Skin epidermis (tissue), 12 donors: ENCODE results near the gene TAGLN.

Source experiments
- H3K27ac ChIP-seq, 21 experiments: fragments of 200-600 bp; sonication (generic) in 11 of 21; one replicate each; pipeline ENCODE4 v1.5.0; 2020; ENCODE audit warnings: mild to moderate bottlenecking in 3 of 21, inconsistent platforms in 2 of 21, moderate library complexity in 2 of 21
- H3K4me3 ChIP-seq, 7 experiments: fragments of 200-600 bp; sonication (generic) in 2 of 7; one replicate each; pipeline ENCODE4 v1.5.0; 2020; ENCODE audit warnings: inconsistent platforms in 2 of 7, mild to moderate bottlenecking in 2 of 7, moderate library complexity in 1 of 7

The TAGLN gene

DNA sequence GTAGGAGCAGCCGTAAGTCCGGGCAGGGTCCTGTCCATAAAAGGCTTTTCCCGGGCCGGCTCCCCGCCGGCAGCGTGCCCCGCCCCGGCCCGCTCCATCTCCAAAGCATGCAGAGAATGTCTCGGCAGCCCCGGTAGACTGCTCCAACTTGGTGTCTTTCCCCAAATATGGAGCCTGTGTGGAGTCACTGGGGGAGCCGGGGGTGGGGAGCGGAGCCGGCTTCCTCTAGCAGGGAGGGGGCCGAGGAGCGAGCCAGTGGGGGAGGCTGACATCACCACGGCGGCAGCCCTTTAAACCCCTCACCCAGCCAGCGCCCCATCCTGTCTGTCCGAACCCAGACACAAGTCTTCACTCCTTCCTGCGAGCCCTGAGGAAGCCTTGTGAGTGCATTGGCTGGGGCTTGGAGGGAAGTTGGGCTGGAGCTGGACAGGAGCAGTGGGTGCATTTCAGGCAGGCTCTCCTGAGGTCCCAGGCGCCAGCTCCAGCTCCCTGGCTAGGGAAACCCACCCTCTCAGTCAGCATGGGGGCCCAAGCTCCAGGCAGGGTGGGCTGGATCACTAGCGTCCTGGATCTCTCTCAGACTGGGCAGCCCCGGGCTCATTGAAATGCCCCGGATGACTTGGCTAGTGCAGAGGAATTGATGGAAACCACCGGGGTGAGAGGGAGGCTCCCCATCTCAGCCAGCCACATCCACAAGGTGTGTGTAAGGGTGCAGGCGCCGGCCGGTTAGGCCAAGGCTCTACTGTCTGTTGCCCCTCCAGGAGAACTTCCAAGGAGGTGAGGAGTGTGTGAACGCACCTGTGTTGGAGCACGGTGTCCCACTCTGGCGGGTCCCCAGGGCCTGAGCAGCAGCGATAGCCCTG lies at the start of gene TAGLN:
Gene TAGLN, plus strand, starts transcription at position 318 of the 863 bp plus-strand sequence. CDS start 3,644 bp downstream, outside the sequence.
- Histone ChIP-seq H3K4me3 (peak within 1 kb of the TSS; percentile 1 to 31 (median 23)), H3K27ac (peak within 1 kb of the TSS in 20 of 21 experiments; percentile 38 to 88 (median 70))

DNA sequence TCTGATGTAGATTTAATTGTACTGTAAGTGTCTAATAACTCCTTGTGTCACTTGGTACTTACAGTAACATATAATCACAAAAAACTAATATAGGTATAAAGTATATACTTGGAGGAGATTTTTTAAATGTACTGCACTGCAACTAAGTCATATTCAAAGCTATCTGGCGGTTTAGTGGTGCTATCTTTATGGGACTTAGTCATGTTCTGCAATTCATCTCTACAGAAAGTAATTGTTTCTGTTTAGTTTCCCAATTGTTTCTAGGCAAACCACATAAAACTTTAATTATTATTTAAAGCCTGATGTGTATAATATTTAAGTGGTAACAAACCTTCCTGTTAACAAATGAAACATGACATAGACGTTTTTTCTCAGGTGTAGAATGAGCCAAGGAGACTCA lies 47.1 kb upstream of the TAGLN start:
- no peak overlapping the region for H3K4me3 ChIP-seq
- H3K27ac ChIP-seq: no peak overlapping the region

DNA sequence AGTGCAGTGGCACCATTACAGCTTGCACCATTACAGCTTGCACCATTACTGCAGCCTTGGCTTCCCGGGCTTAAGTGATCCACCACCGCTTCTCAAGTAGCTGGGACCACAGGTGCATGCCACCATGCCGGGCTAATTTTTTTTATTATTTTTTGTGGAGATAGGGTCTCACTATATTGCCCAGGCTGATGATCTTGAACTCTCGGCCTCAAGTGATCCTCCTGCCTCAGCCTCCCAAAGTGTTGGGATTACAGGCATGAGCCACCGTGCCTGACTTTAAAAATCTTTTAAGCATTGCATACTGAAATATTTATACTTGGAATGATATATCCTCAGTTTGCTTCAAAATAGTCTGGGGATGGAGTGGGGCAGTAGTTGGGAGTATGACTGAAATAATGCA lies 44.7 kb upstream of the TAGLN start:
- no peak overlapping the region for H3K27ac ChIP-seq
- no peak overlapping the region for H3K4me3 ChIP-seq

DNA sequence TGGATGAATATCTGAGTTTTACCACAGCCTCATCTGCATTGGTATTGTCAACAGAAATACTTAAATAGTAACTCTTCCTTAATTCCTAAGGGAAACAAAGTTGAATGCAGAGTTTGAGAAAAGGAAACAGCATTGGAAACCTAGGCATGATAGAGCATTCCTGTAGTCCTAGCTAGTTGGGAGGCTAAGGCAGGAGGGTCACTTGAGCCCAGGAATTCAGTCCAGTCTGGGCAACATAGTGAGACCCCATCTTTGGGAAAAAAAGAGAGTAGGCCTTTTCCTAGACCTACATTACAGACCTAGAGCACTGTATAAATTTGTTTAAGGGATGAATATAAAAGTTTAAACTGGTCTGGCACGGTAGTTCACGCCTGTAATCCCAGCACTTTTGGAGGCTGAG lies 41.7 kb upstream of the TAGLN start:
- Histone ChIP-seq H3K4me3 (no peak overlapping the region), H3K27ac (no peak overlapping the region)

DNA sequence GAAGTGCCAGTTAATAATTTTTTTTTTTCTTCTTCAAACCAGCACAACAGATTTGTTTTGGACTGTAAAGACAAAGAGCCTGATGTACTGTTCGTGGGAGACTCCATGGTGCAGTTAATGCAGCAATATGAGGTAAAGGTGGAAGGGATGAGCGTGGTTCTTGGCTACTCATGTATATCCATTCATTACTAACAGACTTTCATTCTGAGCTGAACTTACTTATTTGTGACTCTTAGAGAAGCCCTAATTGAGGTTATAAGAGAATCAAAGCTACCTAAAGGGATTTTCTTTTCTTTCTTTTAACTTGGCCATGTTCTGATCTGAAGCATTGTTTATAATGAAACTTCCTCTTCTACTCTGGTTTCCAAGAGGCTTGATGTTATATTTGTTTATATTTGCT lies 39.3 kb upstream of the TAGLN start:
- Histone ChIP-seq H3K27ac (no peak overlapping the region), H3K4me3 (no peak overlapping the region)

DNA sequence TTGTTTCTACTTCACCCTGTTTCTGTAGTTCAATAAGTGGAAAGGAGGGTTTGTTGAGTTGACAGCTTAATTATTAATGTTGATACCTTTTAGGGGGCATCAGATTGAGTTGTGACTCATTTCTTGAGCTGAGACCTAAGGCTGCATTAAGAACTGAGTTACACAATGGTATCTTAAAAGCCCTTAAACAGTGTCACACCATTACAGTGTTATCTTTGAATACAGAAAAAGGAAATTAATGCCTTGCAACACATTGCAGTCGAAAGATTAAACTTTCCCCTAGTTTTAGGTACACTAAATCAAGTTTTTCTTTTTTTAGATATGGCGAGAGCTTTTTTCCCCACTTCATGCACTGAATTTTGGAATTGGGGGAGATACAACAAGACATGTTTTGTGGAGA lies 38.3 kb upstream of the TAGLN start:
- Histone ChIP-seq H3K27ac (no peak overlapping the region), H3K4me3 (no peak overlapping the region)

DNA sequence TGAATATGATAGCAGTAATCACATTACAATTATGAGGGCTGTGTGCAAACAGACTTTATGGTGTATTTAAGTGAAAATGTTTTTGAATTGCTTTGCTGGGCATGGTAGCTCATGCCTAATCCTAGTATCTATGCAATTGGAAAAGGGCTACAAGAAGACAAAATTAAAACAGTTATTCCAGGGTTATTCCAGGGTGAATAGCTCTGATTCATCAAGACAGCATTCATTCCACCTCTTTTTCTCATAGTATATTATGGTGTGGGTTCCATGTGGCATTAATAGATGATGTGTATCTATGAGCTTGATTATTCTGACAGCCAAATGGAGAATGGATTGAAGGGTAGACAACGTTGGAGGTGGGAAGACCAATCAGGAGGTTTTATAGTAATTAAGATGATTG lies 32.7 kb upstream of the TAGLN start:
- H3K4me3 ChIP-seq: no peak overlapping the region
- H3K27ac ChIP-seq: no peak overlapping the region

DNA sequence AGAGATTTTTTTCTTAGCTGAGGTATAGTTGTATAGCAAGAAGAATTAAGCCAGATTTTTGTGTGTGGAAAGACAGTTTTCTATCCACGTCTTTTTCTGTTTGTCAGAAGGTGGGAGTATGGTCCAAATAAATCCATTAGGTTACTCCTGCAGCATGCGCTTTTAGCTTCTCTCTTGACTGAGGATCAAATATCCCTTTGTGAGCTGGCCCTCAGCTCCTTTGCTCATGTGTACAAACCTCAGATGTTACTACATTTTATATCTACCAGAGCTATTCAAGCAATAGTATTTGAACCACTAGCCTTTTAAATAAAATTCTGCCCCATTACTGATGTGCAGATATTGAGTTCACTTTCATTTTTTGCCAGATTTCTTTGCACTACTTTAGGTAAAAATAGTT lies 29.4 kb upstream of the TAGLN start:
- Histone ChIP-seq H3K4me3 (no peak overlapping the region), H3K27ac (no peak overlapping the region)

DNA sequence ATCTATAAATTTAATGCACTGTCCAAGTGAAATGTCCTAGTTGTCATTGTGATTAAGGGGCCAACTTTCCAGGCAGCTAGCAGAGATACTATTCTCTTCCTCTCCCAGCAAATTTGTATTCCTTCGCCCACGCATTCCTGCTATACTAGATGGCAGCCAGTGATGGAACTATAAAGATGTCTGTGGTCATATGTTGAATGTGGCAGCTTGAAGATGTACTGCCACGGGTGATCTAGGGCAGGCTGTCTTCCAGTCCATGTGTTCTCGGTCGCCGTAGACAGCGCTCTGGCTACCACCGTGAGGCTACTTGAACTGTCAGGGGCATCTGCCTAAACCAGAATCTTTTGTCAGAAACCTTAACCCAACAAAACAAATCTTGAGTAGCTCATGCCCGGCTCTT lies 29.0 kb upstream of the TAGLN start:
- no peak overlapping the region for H3K27ac ChIP-seq
- H3K4me3 ChIP-seq: no peak overlapping the region

DNA sequence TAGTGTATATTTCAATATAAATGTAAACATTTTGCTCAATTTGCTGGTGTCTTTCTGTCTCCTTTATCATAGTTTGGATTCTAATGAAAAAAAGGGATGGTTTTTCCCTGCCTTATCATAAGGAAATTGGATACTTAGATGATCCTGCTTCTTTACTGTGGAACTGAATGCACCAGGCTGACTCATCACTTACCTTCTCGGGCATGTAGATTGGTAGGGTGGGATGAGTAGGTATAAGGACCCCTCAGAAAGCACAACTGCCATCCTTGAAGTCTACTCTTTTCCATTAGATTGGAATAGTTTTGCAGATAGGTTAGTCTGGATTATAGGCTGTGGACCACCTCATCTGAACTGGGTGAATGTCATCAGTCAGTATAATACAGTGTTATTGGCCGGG lies 28.2 kb upstream of the TAGLN start:
- Histone ChIP-seq H3K27ac (no peak overlapping the region), H3K4me3 (no peak overlapping the region)

DNA sequence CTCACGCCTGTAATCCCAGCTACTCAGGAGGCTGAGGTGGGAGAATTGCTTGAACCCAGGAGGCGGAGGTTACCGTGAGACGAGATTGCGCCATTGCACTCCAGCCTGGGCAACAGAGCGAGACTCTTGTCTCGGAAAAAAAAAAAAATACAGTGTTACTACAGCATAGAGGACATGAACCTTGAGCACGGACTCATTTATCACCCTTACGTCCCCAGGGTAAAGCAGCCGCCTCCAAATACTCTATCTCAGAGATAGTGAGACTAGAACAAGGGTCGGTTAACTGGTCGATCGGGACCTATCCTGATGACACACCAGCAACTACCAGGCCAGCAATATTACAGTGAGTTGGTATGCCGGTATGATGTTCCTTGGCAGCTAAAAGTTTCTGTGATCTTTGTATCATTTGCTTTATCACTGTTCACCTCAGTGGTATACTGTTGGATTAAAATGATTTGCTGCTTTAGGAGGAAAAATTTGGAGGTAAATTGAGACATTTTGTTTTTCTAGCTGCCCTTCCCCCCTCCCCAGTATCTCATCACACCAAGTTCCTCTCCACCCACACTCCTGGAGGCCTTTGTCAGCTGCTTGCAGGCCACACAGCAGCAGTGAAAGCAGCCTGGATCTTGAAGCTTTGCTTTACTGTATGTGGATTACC lies 27.6 kb upstream of the TAGLN start:
- Histone ChIP-seq H3K4me3 (no peak overlapping the region), H3K27ac (peak overlapping the region in 2 of 21 experiments; percentile 11 to 34)

DNA sequence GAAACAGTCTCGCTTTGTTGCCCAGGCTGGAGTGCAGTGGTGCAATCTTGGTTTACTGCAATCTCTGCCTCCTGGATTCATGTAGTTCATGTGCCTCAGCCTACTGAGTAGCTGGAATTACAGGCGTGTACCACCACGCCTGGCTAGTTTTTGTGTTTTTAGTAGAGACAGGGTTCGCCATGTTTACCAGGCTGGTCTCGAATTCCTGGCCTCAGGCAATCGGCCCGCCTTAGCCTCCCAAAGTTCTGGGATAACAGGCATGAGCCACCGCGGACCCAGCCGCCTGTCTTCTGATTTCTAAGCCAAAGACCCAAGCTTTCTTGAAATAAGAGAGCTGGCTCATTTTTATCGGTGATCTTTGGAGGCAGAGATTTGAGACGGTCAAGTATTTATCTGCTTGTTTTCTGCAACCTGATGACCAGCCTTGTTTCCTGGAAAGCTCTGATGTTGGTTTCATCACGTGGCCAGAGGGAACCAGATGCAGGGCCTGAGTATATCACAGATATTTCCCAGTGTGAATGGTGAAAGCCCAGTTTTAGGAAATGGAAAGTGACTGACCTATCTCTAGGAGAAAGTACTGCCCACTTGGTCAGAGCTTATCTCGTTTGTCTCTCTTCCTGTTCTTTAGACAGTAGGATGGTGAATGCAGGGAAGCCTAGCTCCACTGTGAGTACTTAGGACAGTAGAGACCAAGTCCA lies 26.3 kb upstream of the TAGLN start:
- H3K27ac ChIP-seq: peak overlapping the region in 8 of 21 experiments; percentile 3 to 62 (median 34)
- H3K4me3 ChIP-seq: no peak overlapping the region

DNA sequence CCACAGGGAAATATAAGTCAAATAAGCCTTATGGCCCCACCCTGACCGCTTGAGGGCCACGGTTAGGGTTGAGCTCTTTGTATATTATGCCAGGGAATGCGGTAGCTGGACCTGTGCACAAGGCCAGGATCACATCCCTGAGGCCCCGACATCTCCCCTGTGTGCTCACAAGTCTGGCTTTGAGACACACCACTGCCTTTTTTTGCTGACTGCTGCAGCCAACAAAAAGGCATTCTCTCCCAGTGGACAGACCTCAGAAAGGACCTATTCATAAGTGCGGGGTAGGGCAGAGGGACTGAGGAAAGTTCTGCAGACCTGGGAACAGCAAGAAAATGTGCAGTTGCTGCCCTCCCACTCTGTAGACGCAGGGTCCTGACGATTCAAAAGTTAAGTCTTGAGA lies 24.1 kb upstream of the TAGLN start:
- Histone ChIP-seq H3K4me3 (no peak overlapping the region), H3K27ac (peak overlapping the region in 1 of 21 experiments; percentile 24)

DNA sequence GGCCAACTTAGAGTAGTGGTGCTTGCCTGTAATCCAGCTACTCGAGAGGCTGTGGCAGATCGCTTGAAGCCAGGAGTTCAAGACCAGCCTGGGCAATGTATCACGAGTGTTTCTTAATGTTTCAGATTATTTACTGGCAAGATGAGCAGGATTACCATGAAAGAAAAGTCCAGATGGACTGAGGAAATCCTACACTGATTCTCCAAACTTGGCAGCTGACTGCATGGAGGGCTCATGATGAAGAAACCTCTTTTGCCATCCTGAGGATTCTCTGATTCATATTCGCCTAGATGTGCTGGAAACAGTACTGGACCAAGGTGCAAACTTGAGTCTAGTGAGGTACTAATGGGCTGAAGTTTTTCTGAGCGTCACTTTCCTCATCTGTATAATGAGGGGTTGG lies 23.4 kb upstream of the TAGLN start:
- no peak overlapping the region for H3K4me3 ChIP-seq

DNA sequence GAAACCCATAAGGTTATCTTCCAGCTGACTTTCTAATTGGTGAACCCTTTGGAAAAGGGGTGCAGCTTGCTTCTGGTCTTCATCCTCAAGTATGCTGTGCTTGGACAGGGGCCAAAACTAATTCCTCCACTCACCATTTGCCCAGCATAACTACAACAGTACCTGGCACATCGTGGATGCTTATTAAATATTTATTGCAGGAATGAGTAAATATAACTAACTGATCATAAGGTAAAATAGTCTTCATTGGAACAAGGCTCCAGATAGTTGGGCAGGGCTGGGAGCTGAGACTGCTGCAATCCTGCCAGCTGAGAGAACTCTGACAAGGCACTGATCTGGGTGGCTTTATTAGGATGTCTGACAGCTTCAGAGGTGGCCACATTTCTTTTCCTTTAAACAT lies 23.0 kb upstream of the TAGLN start:
- Histone ChIP-seq H3K27ac (no peak overlapping the region), H3K4me3 (no peak overlapping the region)

More for the DNA sequence above, 23.4 kb upstream of the TAGLN start:
- peak overlapping the region in 1 of 21 experiments; percentile 24 for H3K27ac ChIP-seq

DNA sequence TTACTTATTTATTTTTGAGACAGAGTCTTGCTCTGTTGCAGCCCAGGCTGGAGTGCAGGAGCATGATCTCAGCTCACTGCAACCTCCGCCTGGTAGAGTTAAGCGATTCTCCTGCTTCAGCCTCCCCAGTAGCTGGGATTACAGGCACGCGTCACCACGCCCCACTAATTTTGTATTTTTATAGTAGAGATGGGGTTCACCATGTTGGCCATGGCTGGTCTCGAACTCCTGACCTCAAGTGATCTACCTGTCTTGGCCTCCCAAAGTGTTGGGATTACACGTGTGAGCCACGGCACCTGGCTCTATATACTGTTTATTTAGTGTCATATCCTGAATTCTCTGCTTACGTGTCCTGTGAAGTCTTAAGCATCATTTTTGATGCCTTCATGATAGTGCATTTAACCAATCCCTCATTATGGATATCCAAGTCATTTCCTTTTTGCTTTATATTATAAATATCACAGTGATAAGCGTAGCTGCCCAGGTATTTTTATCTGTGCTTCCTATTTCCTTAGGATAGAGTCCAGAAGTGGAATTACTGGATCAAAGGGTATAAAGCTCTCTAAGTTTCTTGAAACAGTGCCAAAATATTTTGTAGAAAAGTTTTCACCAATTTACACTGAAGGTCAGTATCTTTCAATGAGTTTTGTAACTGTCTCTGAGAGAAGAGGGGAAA lies 21.5 kb upstream of the TAGLN start:
- Histone ChIP-seq H3K27ac (peak overlapping the region in 19 of 21 experiments; percentile 85 to 99 (median 95)), H3K4me3 (peak overlapping the region in 6 of 7 experiments; percentile 52 to 99 (median 92))

DNA sequence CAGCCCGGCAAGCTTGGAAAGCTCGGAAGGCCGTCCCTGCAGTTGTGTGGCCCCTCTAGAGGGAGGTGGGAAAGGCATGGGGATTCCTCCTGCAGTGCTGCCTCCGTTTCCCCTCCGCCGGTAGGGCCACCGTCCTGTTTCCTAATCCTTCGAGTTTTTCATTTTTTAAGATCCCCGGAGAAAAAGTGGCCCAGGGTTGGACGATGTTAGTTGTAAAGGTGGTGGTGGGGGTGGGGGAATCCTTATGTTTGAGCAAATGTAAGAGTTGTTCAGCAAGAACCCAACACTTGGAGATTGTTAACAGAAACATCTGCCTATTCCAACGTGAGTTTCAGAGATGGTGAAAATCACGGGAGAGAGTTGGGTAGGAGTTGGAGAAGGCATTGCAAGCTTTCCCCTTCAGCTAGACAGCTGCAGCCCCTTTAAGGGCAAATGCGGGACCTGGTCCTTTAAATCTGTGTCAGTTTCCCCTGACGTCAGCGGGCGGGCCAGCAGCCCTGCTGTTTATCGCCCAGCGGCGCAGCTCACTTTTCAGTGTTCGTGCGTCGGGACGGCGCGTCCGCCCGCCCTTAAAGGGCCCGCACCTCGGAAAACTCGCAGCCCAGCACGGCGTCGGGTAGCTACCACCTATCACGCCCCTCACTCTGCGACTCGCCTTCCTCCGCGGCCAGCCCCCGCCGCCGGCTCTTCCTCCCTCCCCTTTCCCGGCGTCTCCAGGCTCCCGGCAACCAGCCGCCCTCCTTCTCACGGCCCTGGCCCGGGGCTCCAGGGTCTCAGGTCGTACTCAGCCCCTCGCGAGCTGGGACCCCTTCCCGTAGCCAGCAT lies 20.7 kb upstream of the TAGLN start, which contains the start of gene SIDT2:
Gene SIDT2, plus strand, starts transcription at position 534 of the 825 bp plus-strand sequence. CDS start 521 bp downstream, outside the sequence.
- Histone ChIP-seq H3K27ac (peak within 1 kb of the TSS; percentile 48 to 99 (median 94)), H3K4me3 (peak within 1 kb of the TSS; percentile 52 to 99 (median 91))

DNA sequence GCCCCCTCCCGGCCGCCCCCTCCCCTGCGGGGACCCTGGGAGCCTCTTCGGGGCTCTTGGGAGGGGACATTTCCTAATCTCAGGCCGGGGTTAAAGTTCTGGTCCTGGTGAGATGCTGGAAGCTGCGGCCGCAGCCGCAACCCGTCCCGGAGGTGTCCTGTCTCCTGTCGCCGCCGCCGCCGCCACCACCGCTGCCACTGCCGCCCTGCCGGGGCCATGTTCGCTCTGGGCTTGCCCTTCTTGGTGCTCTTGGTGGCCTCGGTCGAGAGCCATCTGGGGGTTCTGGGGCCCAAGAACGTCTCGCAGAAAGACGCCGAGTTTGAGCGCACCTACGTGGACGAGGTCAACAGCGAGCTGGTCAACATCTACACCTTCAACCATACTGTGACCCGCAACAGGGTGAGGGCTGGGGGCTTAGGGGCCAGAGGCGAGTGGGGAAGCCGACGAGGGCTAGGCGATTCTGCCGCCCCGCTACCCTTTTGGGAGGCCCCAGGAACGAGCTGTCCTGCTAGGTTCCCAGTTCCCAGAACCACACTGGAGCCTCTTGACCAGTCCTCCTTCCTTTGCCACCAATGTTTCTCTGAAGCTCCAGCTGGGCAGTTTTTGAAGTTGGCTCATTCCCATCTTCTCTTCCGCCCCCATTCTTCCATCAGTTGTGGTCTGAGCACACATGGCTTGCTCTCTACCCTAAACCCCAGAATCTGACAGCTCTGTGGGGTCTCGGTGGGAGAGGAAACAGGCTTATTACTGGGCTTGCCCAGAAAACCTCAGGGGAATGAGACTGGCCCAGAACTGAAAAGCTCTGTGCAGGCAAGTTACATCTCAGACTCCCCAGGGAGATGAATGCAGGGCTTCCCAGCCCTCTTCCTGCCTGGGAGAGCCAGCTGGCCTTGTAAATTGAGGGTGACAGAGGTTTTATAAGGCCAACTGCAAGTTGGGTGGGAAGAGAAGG lies 19.8 kb upstream of the TAGLN start:
- H3K27ac ChIP-seq: peak overlapping the region; percentile 48 to 99 (median 94)
- H3K4me3 ChIP-seq: peak overlapping the region; percentile 52 to 99 (median 91)
